NOMO-1 treated with dmso at 0.1 percent for 144 hours (cell line): ENCODE data around the gene PADI3.
A peak's percentile ranks its signal among the peaks of the same experiment; 100 is the strongest.

Source experiments
- DNase-seq: peaks from one replicate; lab custom pipeline; 2025; ENCODE audit not compliant: unreplicated experiment; lab: John Stamatoyannopoulos, UW

PADI3 gene

GRCh38 chr1:17248781-17249180 is at the start of gene PADI3:
PADI3 (plus strand) TSS chr1:17249098; CDS start chr1:17249138, 40 bp downstream.
- no peak for DNase-seq

GRCh38 chr1:17199267-17200044 is 49.4 kb upstream of the PADI3 start:
- DNase-seq, result no peak

- no peak for DNase-seq
Observed at GRCh38 chr1:17200246-17200645, 48.7 kb upstream of the PADI3 start.

- no peak for DNase-seq
Observed at GRCh38 chr1:17200756-17201155, 48.1 kb upstream of the PADI3 start.

GRCh38 chr1:17201201-17202021 is 47.5 kb upstream of the PADI3 start:
- no peak for DNase-seq

GRCh38 chr1:17204546-17205440 is 44.1 kb upstream of the PADI3 start, which contains the start of gene PADI1:
PADI1 (plus strand) TSS chr1:17205128; CDS start chr1:17205218, 90 bp downstream.
- DNase-seq, result no peak

- DNase-seq, result no peak
Observed at GRCh38 chr1:17205652-17206051, 43.2 kb upstream of the PADI3 start.

- DNase-seq, result no peak
Observed at GRCh38 chr1:17206196-17206595, 42.7 kb upstream of the PADI3 start.

GRCh38 chr1:17207046-17207445 is 41.9 kb upstream of the PADI3 start:
- peak; percentile 78 for DNase-seq

- DNase-seq, result peak; percentile 22
Observed at GRCh38 chr1:17207540-17207939, 41.4 kb upstream of the PADI3 start.

GRCh38 chr1:17207966-17208418 is 40.9 kb upstream of the PADI3 start:
- DNase-seq, result peak; percentile 15

GRCh38 chr1:17208546-17208945 is 40.4 kb upstream of the PADI3 start:
- no peak for DNase-seq

- no peak for DNase-seq
Observed at GRCh38 chr1:17209430-17209829, 39.5 kb upstream of the PADI3 start.

GRCh38 chr1:17210176-17210575 is 38.7 kb upstream of the PADI3 start:
- DNase-seq, result no peak

- DNase-seq, result no peak
Observed at GRCh38 chr1:17211377-17211776, 37.5 kb upstream of the PADI3 start.

- no peak for DNase-seq
Observed at GRCh38 chr1:17212009-17212408, 36.9 kb upstream of the PADI3 start.

GRCh38 chr1:17212487-17213121 is 36.3 kb upstream of the PADI3 start:
- peak; percentile 14 for DNase-seq

- DNase-seq, result no peak
Observed at GRCh38 chr1:17213148-17213781, 35.6 kb upstream of the PADI3 start.

- DNase-seq, result no peak
Observed at GRCh38 chr1:17213782-17214148, 35.1 kb upstream of the PADI3 start.
